Measurements from ENCODE around the gene ACVR1B. TPM values are rescaled to one million over a fixed set of nuclear protein-coding genes. Genes with fewer than 3 reads are reported as not detected.

ACVR1B gene
- total RNA-seq, 4 donors from 2014 or later, result 9.1 to 71.6 (median 59.2) TPM

DNA sequence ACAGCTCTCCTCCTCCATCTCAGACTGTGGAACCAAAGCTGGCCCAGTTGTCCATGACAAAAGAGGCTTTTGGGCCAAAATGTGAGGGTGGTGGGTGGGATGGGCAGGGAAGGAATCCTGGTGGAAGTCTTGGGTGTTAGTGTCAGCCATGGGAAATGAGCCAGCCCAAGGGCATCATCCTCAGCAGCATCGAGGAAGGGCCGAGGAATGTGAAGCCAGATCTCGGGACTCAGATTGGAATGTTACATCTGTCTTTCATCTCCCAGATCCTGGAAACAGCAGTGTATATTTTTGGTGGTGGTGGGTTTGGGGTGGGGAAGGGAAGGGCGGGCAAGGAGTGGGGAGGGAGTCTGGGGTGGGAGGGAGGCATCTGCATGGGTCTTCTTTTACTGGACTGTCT is 43.5 kb downstream of the ACVR1B start:
- Histone ChIP-seq H3K36me3 (peaks cover 0 to 53% (median 0%) of the 10 kb centered on the region in 3 donors), H3K4me3 (no peak overlapping the region)

DNA sequence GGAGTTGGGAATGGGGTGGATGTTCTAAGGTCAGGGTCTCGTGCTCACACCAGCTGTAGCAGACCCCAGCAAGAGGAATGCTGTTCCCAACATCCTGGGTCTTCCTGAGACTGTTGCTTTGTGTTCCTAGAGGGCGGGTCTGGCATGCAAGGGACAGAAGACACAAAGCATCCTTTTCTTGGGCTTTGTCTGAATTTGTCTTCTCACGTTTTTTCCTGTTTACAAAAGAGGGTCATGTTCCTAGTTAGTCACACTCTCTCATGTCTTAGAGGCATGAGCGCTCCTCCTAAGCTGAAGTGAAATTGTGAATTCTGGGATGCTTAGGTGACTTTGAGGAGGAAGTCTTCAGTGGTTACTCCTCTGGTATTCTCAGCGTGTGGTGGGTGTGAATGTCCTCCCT is 45.6 kb downstream of the ACVR1B start:
- Histone ChIP-seq H3K4me1 (no peaks in the 10 kb centered on the region), H3K36me3 (peaks cover 0 to 41% (median 0%) of the 10 kb centered on the region in 3 donors), H3K27me3 (no peaks in the 10 kb centered on the region), H3K27ac (no peak overlapping the region), H3K4me3 (no peak overlapping the region), H3K9me3 (no peaks in the 10 kb centered on the region)
- TF ChIP-seq POLR2A (IDR thresholded peaks at IDR 0.05), result no peak
- TF ChIP-seq, protein P1, sequence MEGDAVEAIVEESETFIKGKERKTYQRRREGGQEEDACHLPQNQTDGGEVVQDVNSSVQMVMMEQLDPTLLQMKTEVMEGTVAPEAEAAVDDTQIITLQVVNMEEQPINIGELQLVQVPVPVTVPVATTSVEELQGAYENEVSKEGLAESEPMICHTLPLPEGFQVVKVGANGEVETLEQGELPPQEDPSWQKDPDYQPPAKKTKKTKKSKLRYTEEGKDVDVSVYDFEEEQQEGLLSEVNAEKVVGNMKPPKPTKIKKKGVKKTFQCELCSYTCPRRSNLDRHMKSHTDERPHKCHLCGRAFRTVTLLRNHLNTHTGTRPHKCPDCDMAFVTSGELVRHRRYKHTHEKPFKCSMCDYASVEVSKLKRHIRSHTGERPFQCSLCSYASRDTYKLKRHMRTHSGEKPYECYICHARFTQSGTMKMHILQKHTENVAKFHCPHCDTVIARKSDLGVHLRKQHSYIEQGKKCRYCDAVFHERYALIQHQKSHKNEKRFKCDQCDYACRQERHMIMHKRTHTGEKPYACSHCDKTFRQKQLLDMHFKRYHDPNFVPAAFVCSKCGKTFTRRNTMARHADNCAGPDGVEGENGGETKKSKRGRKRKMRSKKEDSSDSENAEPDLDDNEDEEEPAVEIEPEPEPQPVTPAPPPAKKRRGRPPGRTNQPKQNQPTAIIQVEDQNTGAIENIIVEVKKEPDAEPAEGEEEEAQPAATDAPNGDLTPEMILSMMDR (IDR thresholded peaks at IDR 0.05), result no peak
- no peak for DNase-seq

More for the DNA sequence above, 43.5 kb downstream of the ACVR1B start:
- H3K4me1 ChIP-seq, result no peaks in the 10 kb centered on the region
- no peaks in the 10 kb centered on the region for H3K9me3 ChIP-seq
- H3K27ac ChIP-seq, result no peak overlapping the region
- no peaks in the 10 kb centered on the region for H3K27me3 ChIP-seq
- no peak for TF ChIP-seq POLR2A (IDR thresholded peaks at IDR 0.05)
- TF ChIP-seq, protein P1 (IDR thresholded peaks at IDR 0.05), result no peak
- DNase-seq, result no peak

DNA sequence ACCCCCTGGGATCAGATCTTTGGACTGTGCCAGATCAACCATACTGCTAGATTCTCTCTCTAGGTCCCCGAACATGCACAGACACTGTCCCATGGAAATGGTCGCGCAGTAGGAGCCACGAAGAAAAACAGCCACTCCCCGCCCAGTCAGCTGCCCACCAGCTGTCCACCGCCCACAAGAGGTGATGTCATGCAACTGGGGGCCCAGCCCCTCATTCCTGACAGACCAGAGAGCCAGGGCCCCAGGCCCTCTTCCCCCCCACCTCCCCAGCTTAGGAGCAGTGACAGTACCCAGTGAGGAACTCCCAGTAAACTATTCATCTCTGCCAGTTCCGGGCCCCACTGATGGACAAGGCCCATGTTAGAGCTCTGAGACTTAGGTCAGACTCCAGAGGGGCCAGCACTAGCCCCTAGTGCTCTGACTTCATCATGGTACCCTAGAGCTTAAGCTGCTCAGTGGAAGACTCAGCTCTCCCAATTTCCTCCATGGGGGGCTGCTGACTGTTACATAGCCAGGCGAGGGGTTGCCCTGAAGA is 51.6 kb downstream of the ACVR1B start:
- DNase-seq, result no peak
- H3K36me3 ChIP-seq, result peaks cover 0 to under 1% (median 0%) of the 10 kb centered on the region in 3 donors
- H3K4me3 ChIP-seq, result no peak overlapping the region
- peaks cover 0 to 23% (median 7%) of the 10 kb centered on the region in 4 donors for H3K4me1 ChIP-seq
- H3K9me3 ChIP-seq, result no peaks in the 10 kb centered on the region
- TF ChIP-seq, protein P1 (IDR thresholded peaks at IDR 0.05), result no peak
- no peak for TF ChIP-seq POLR2A (IDR thresholded peaks at IDR 0.05)
- no peak overlapping the region for H3K27ac ChIP-seq
- peaks cover 0 to 10% of the 10 kb centered on the region in 2 donors for H3K27me3 ChIP-seq

DNA sequence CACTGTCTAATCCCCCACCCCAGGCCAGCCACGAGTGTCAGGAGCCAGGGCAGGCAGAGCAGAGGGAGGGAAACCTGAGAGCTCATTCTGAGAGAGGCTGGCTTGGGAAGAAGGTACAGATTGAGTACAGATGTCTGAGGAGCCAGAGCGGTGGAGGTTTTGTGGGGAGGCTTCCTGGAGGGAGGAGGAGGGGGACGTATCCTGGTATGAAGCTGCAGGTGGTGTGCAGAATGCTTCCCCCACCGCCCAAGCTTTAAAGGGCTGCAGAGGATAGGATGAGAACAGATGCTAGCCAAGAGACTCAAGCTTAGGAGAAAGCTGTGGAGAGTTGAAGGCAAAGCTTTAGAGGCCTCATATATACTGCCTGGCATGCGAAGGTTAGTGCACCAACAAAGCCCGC is 52.1 kb downstream of the ACVR1B start:
- Histone ChIP-seq H3K9me3 (no peaks in the 10 kb centered on the region), H3K27ac (no peak overlapping the region), H3K27me3 (peaks cover 0 to 10% of the 10 kb centered on the region in 2 donors), H3K4me3 (no peak overlapping the region), H3K36me3 (no peaks in the 10 kb centered on the region), H3K4me1 (peaks cover 0 to 23% (median 7%) of the 10 kb centered on the region in 4 donors)
- no peak for DNase-seq
- TF ChIP-seq, protein P1 (IDR thresholded peaks at IDR 0.05), result no peak
- TF ChIP-seq POLR2A (IDR thresholded peaks at IDR 0.05), result no peak

DNA sequence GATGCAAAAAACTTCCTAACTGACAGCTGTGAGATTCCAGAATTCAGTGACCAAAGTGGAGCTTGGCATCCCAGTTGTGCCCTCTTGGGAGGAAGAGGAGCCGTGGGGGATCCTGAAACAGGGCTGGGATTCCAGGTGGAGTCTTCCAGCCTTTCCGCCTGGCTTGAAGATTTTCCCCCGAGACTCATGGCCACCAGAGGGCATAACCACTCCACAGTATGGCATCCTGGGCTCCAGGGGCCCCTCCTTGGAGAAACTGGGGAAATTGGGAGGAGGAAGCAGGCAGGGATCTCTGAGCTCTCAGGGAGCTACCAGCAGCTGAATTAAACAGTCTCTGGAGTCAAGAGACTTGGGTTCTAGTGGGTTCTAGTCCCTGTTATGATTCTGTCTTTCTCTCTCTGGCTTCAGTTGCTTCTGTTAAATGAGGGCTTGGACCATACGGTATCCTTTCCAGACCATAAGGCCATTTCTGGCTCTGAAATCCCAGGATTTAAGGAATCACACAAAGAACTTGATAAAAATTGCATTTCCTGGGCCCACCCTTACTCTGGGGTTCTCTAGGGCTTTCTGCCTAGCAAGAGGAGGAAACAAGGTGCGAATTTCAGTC is 52.6 kb downstream of the ACVR1B start:
- no peak for TF ChIP-seq POLR2A (IDR thresholded peaks at IDR 0.05)
- TF ChIP-seq, protein P1 (IDR thresholded peaks at IDR 0.05), result peak in 5 of 6 experiments; percentile 53 to 72 (median 63)
- H3K9me3 ChIP-seq, result no peaks in the 10 kb centered on the region
- DNase-seq, result peak in 2 of 3 donors; percentile 33 to 73
- H3K27me3 ChIP-seq, result peaks cover 0 to 10% of the 10 kb centered on the region in 2 donors
- no peaks in the 10 kb centered on the region for H3K36me3 ChIP-seq
- H3K4me3 ChIP-seq, result no peak overlapping the region
- no peak overlapping the region for H3K27ac ChIP-seq
- peaks cover 0 to 23% (median 7%) of the 10 kb centered on the region in 4 donors for H3K4me1 ChIP-seq

Measured in Peyer's patch (tissue), 4 donors.